ENCODE measurements around the gene RAB21. TPM values are rescaled to one million over a fixed set of nuclear protein-coding genes. Genes with fewer than 3 reads are reported as not detected.

RAB21 gene
- total RNA-seq, 1 experiment from 2014 or later: 53.0 TPM

- Histone ChIP-seq H3K56ac (ENCODE audit: insufficient read length, low read depth, low read length) (no peak overlapping the region), H2BK12ac (ENCODE audit: insufficient read length, low read depth, low read length) (no peak overlapping the region), H3K23me2 (ENCODE audit: insufficient read length, low read depth, low read length, poor library complexity, severe bottlenecking) (no peaks in the 10 kb centered on the region), H4K8ac (replicated peaks; ENCODE audit: insufficient read length, low read depth, low read length) (no peak overlapping the region), H3K79me2 (ENCODE audit: insufficient read depth, low read length) (no peaks in the 10 kb centered on the region), H3K27me3 (ENCODE audit: insufficient read depth, low read length) (no peaks in the 10 kb centered on the region), H3K14ac (ENCODE audit: insufficient read depth, low read length) (no peak overlapping the region), H4K5ac (ENCODE audit: insufficient read length, low read depth, low read length) (no peak overlapping the region), H2BK20ac (ENCODE audit: low read depth, low read length, poor library complexity, severe bottlenecking) (no peak overlapping the region), H3K4me2 (ENCODE audit: insufficient read depth, insufficient read length, low read length) (no peak overlapping the region), H3T11ph (ENCODE audit: low read length) (no peak overlapping the region), H3K4ac (ENCODE audit: low read depth, low read length) (no peak overlapping the region), H3K23ac (ENCODE audit: insufficient read length, low read depth, low read length) (no peak overlapping the region), H3K9me3 (ENCODE audit: control insufficient read depth, low read depth, low read length) (no peaks in the 10 kb centered on the region), H3K4me1 (ENCODE audit: insufficient read depth, low read length) (no peaks in the 10 kb centered on the region), H4K91ac (ENCODE audit: insufficient read length, low read depth, low read length) (no peak overlapping the region), H3K9ac (ENCODE audit: extremely low read depth, insufficient read length, low read length) (no peak overlapping the region), H2AFZ (ENCODE audit: low read length) (no peak overlapping the region), H2BK120ac (ENCODE audit: low read depth, low read length, poor library complexity, severe bottlenecking) (no peak overlapping the region), H2AK5ac (ENCODE audit: insufficient read length, low read length) (no peak overlapping the region), H3K27ac (ENCODE audit: insufficient read length, low read depth, low read length) (no peak overlapping the region), H2BK15ac (ENCODE audit: low read depth, low read length) (no peak overlapping the region), H3K18ac (ENCODE audit: insufficient read length, low read depth, low read length) (no peak overlapping the region), H4K20me1 (ENCODE audit: control insufficient read depth, insufficient read depth, insufficient read length) (no peaks in the 10 kb centered on the region), H3K79me1 (ENCODE audit: insufficient read depth, low read depth, low read length, poor library complexity, severe bottlenecking) (no peaks in the 10 kb centered on the region), H2BK5ac (ENCODE audit: insufficient read length, low read length) (no peak overlapping the region)
- no peak for DNase-seq
- H3K27ac Mint-ChIP-seq: no peak overlapping the region
- H3K27me3 Mint-ChIP-seq (ENCODE audit: low read depth): no peaks in the 10 kb centered on the region
- peaks cover 0 to 6% of the 10 kb centered on the region in 2 experiments; a peak in 2 of 4 replicates for H3K4me1 Mint-ChIP-seq
- no peaks in the 10 kb centered on the region for H3K36me3 Mint-ChIP-seq (ENCODE audit: insufficient read depth in 1 of 3, low read depth in 3 of 3)
- no peaks in the 10 kb centered on the region for H3K9me3 Mint-ChIP-seq
- WGBS (ENCODE audit: extremely low coverage, insufficient read length, low lambda C conversion rate): no CpG with 5 or more reads among the region's 1 CpG
- no peak overlapping the region for H3K4me3 Mint-ChIP-seq
- no peak for TF ChIP-seq CTCF (conservative IDR thresholded peaks at IDR 0.05)
Measured at GRCh38 chr12:71795901-71796300, 41.2 kb downstream of the RAB21 start.

All from H9 (cell line).